ENCODE data around the gene FPR2.
"Not testable (repeated sequence)": the region's sequence is repeated elsewhere in the genome, so short reads cannot be mapped to it uniquely, and the experiment has no call there.

FPR2 gene

GRCh38 chr19:51799034-51799773, 38.2 kb downstream of the FPR2 start:
- no peak for TF ChIP-seq CTCF (IDR thresholded peaks at IDR 0.05)
- H3K4me3 ChIP-seq, result peak overlapping the region; percentile 38
- peak; percentile 91 for DNase-seq (ENCODE audit: low spot score)
- H3K27ac ChIP-seq, result peak overlapping the region; percentile 73 to 80

- peak overlapping the region; percentile 38 for H3K4me3 ChIP-seq
- TF ChIP-seq CTCF (IDR thresholded peaks at IDR 0.05), result no peak
- no peak for DNase-seq (ENCODE audit: low spot score)
- H3K27ac ChIP-seq, result peak overlapping the region; percentile 73 to 80
Measured at GRCh38 chr19:51799774-51800472, 38.9 kb downstream of the FPR2 start.

GRCh38 chr19:51800473-51801244, 39.7 kb downstream of the FPR2 start:
- no peak for TF ChIP-seq CTCF (IDR thresholded peaks at IDR 0.05)
- peak overlapping the region; percentile 47 to 80 for H3K27ac ChIP-seq
- H3K4me3 ChIP-seq, result peak overlapping the region; percentile 38
- DNase-seq (ENCODE audit: low spot score), result peak; percentile 79

GRCh38 chr19:51802775-51803174, 41.8 kb downstream of the FPR2 start:
- Histone ChIP-seq H3K4me3 (no peak overlapping the region), H3K27ac (no peak overlapping the region)
- TF ChIP-seq CTCF (IDR thresholded peaks at IDR 0.05), result no peak
- DNase-seq (ENCODE audit: low spot score), result no peak

- TF ChIP-seq CTCF (IDR thresholded peaks at IDR 0.05), result no peak
- Histone ChIP-seq H3K4me3 (no peak overlapping the region), H3K27ac (peak overlapping the region in 1 of 2 donors; percentile 15)
- no peak for DNase-seq (ENCODE audit: low spot score)
Measured at GRCh38 chr19:51803519-51803918, 42.5 kb downstream of the FPR2 start.

- H3K27ac ChIP-seq, result peak overlapping the region in 1 of 2 donors; percentile 15
- no peak for TF ChIP-seq CTCF (IDR thresholded peaks at IDR 0.05)
- no peak overlapping the region for H3K4me3 ChIP-seq
- DNase-seq (ENCODE audit: low spot score), result no peak
Measured at GRCh38 chr19:51803967-51804366, 43.0 kb downstream of the FPR2 start.

GRCh38 chr19:51804789-51805188, 43.8 kb downstream of the FPR2 start:
- H3K4me3 ChIP-seq; DNase-seq (ENCODE audit: low spot score): not testable (repeated sequence)
- peak overlapping the region in 1 of 2 donors; percentile 40 for H3K27ac ChIP-seq

GRCh38 chr19:51805396-51805795, 44.4 kb downstream of the FPR2 start:
- H3K4me3 ChIP-seq; DNase-seq (ENCODE audit: low spot score): not testable (repeated sequence)
- H3K27ac ChIP-seq, result peak overlapping the region in 1 of 2 donors; percentile 40

GRCh38 chr19:51806571-51806970, 45.6 kb downstream of the FPR2 start:
- not testable (repeated sequence) for DNase-seq (ENCODE audit: low spot score); H3K27ac ChIP-seq; H3K4me3 ChIP-seq
